ENCODE data around the gene LDLRAD4. TPM values are rescaled to one million over a fixed set of nuclear protein-coding genes. Genes with fewer than 3 reads are reported as not detected.

The LDLRAD4 gene
- total RNA-seq, 1 experiment from 2014 or later, result 0.68 TPM

- H3K4me1 ChIP-seq (replicated peaks), result no peaks in the 10 kb centered on the region
- no peaks in the 10 kb centered on the region for H3K9me3 ChIP-seq (replicated peaks)
- no peaks in the 10 kb centered on the region for H3K36me3 ChIP-seq
- no peak overlapping the region for H3K27ac ChIP-seq
- no peaks in the 10 kb centered on the region for H3K27me3 ChIP-seq (replicated peaks)
- H3K4me3 ChIP-seq, result no peak overlapping the region
- DNase-seq (ENCODE audit: low read depth in 1 of 2, low spot score in 2 of 2), result no peak
Observed at GRCh38 chr18:13562494-13563029, 344.0 kb downstream of the LDLRAD4 start.

- H3K27ac ChIP-seq, result no peak overlapping the region
- H3K9me3 ChIP-seq (replicated peaks), result no peaks in the 10 kb centered on the region
Observed at GRCh38 chr18:13563390-13563805, 344.8 kb downstream of the LDLRAD4 start.

GRCh38 chr18:13564579-13564978 is 346.0 kb downstream of the LDLRAD4 start:
- Histone ChIP-seq H3K9me3 (replicated peaks) (no peaks in the 10 kb centered on the region), H3K27me3 (replicated peaks) (no peaks in the 10 kb centered on the region), H3K4me3 (no peak overlapping the region), H3K36me3 (no peaks in the 10 kb centered on the region), H3K27ac (no peak overlapping the region), H3K4me1 (replicated peaks) (no peaks in the 10 kb centered on the region)
- no peak for DNase-seq (ENCODE audit: low read depth in 1 of 2, low spot score in 2 of 2)

More at GRCh38 chr18:13563390-13563805, 344.8 kb downstream of the LDLRAD4 start:
- DNase-seq (ENCODE audit: low read depth in 1 of 2, low spot score in 2 of 2), result no peak
- no peaks in the 10 kb centered on the region for H3K27me3 ChIP-seq (replicated peaks)
- no peaks in the 10 kb centered on the region for H3K36me3 ChIP-seq
- H3K4me1 ChIP-seq (replicated peaks), result no peaks in the 10 kb centered on the region
- no peak overlapping the region for H3K4me3 ChIP-seq

DNA sequence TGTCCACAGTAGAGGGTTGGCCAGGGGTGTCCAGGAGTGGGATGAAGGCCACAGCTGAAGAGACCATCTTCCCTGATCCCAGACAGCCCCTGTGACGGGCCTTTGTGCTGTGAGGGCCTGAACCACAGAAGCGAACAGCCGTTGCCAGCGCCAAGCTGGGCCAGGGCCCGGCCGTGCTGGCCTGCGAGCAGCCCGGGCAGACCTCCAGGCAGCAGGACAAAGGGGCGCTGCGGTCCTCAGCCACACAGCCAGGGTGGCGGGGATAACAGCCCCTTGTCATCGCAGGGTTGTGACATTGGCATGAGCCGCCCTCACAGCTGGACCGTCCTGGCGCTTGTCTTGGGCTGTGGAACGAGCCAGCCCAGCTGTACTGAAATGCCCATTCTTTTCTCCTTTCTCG is 346.7 kb downstream of the LDLRAD4 start:
- no peaks in the 10 kb centered on the region for H3K27me3 ChIP-seq (replicated peaks)
- H3K36me3 ChIP-seq, result no peaks in the 10 kb centered on the region
- DNase-seq (ENCODE audit: low read depth in 1 of 2, low spot score in 2 of 2), result no peak
- H3K4me3 ChIP-seq, result no peak overlapping the region
- no peak overlapping the region for H3K27ac ChIP-seq
- H3K9me3 ChIP-seq (replicated peaks), result no peaks in the 10 kb centered on the region
- no peaks in the 10 kb centered on the region for H3K4me1 ChIP-seq (replicated peaks)

GRCh38 chr18:13566941-13567746 is 348.6 kb downstream of the LDLRAD4 start:
- H3K27me3 ChIP-seq (replicated peaks), result no peaks in the 10 kb centered on the region
- H3K4me1 ChIP-seq (replicated peaks), result no peaks in the 10 kb centered on the region
- H3K27ac ChIP-seq, result no peak overlapping the region
- H3K36me3 ChIP-seq, result no peaks in the 10 kb centered on the region
- no peak for DNase-seq (ENCODE audit: low read depth in 1 of 2, low spot score in 2 of 2)
- H3K9me3 ChIP-seq (replicated peaks), result no peaks in the 10 kb centered on the region
- H3K4me3 ChIP-seq, result no peak overlapping the region

DNA sequence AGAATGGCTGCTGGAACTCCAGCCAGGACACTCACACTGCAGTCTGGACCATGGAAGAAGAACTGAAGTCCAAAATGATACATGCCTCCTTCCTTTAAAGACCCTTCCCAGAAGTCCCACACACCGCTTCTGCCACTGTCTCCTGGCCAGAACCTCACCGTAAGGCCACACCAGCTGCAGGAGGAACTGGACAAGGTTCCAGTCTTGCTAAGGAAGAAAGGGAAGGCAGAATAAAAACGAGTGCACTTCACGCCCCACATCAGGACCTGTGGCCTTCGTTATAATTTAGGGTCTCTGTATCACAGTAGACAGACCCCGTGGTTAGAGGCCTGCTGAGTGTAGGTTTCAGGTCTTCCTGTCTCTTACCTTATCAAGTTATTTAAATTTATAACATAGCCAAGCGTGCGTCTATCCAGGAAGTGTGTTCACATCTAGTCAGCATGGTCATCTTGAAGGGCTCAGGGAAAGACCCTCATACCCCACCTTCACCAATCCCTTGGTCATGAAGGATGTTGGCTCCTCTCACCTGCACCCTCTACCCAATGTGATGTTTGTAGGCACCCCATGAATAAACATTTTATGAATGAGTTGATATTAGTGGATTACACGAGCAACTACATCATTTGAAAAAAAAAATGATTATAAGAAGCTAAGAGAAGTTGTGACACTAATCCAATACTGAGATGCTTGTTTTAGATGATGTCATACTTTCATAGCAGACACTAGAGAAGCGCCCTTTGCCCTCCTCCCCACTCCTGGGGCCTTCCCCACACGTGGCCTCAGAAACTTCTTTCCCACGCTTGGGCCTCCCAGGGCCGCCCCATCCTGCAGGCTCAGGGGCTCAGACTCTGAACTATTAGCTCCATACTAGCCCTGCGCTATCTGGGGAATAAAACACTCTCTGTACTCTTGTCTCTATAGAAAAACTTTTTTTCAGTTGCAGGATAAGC is 350.2 kb downstream of the LDLRAD4 start:
- Histone ChIP-seq H3K36me3 (no peaks in the 10 kb centered on the region), H3K27me3 (replicated peaks) (no peaks in the 10 kb centered on the region), H3K4me3 (no peak overlapping the region), H3K9me3 (replicated peaks) (no peaks in the 10 kb centered on the region), H3K27ac (no peak overlapping the region), H3K4me1 (replicated peaks) (no peaks in the 10 kb centered on the region)
- DNase-seq (ENCODE audit: low read depth in 1 of 2, low spot score in 2 of 2), result no peak

- no peak for DNase-seq (ENCODE audit: low read depth in 1 of 2, low spot score in 2 of 2)
- no peak overlapping the region for H3K4me3 ChIP-seq
- H3K27me3 ChIP-seq (replicated peaks), result peaks cover 2% of the 10 kb centered on the region; the same call in 1 of the 2 replicates
- no peaks in the 10 kb centered on the region for H3K4me1 ChIP-seq (replicated peaks)
- no peaks in the 10 kb centered on the region for H3K36me3 ChIP-seq
- H3K27ac ChIP-seq, result no peak overlapping the region
- no peaks in the 10 kb centered on the region for H3K9me3 ChIP-seq (replicated peaks)
Observed at GRCh38 chr18:13570216-13570615, 351.7 kb downstream of the LDLRAD4 start.

GRCh38 chr18:13570856-13571495 is 352.4 kb downstream of the LDLRAD4 start:
- H3K27ac ChIP-seq, result no peak overlapping the region
- H3K4me3 ChIP-seq, result no peak overlapping the region
- no peaks in the 10 kb centered on the region for H3K36me3 ChIP-seq
- no peaks in the 10 kb centered on the region for H3K4me1 ChIP-seq (replicated peaks)
- no peaks in the 10 kb centered on the region for H3K9me3 ChIP-seq (replicated peaks)
- H3K27me3 ChIP-seq (replicated peaks), result peaks cover 7% of the 10 kb centered on the region
- no peak for DNase-seq (ENCODE audit: low read depth in 1 of 2, low spot score in 2 of 2)

DNA sequence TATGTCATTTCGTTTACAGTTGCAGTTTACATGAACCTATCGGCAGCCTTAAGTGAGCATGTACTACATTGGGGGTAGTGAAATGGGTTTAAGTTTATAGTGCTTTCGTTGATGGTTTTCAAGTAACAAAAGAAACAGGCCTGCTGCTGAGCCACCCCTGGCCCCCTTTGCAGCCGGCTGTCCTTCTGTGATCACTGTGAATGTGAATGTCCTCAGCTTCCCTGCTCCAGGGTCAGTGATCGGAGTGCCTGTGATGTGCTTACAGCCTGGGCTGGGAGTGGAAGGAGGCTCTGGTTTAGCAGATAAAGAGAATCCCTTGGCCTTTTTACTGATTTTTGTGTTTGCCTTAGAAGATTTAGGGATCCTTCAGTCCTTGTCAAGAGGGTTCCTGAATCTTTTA is 353.6 kb downstream of the LDLRAD4 start:
- Histone ChIP-seq H3K27me3 (replicated peaks) (peaks cover 7% of the 10 kb centered on the region), H3K4me3 (no peak overlapping the region), H3K27ac (no peak overlapping the region), H3K36me3 (no peaks in the 10 kb centered on the region), H3K4me1 (replicated peaks) (no peaks in the 10 kb centered on the region), H3K9me3 (replicated peaks) (no peaks in the 10 kb centered on the region)
- DNase-seq (ENCODE audit: low read depth in 1 of 2, low spot score in 2 of 2), result no peak

- no peak for DNase-seq (ENCODE audit: low read depth in 1 of 2, low spot score in 2 of 2)
- Histone ChIP-seq H3K36me3 (no peaks in the 10 kb centered on the region), H3K27me3 (replicated peaks) (peaks cover 7% of the 10 kb centered on the region), H3K27ac (no peak overlapping the region), H3K4me1 (replicated peaks) (no peaks in the 10 kb centered on the region), H3K9me3 (replicated peaks) (no peaks in the 10 kb centered on the region), H3K4me3 (no peak overlapping the region)
Observed at GRCh38 chr18:13572721-13573120, 354.2 kb downstream of the LDLRAD4 start.

DNA sequence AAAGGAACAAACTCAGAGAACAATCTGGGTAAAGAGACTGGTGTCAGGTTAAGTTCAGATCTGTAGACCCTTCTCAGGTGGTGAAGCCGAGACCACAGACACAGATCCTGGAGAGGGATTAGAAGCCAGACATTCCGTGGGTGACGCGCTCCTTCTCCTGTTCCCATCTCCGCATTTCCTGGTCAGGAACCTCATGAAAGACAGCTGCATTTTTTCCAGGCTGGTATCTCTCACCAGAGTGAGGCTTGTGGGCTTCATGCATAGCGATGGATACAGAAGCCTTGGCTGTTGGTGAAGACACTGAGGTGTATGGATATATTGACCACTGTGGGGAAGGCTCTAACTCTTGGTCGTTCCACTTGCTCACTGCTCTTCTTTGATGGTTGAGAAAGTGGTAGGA is 355.2 kb downstream of the LDLRAD4 start:
- peaks cover 7% of the 10 kb centered on the region for H3K27me3 ChIP-seq (replicated peaks)

DNA sequence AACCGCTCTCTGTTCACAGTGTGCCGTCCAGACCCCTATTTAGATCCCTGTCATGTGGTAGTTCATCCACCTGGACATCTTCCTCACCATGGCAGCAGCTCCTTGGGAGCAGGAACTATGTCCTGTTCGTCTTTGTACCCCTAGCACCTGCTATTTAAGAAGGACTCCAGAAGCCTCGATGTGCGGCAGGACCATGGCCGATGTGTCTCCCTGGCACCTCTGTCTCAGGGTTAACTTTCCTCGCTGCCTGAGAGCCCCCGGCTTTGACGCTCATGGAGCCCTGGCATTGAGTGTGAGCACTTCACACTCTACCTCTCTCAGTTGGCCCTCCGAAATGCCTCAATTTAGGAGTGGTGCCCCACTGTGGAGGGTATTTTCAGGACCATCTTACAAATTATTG is 355.8 kb downstream of the LDLRAD4 start:
- H3K9me3 ChIP-seq (replicated peaks), result no peaks in the 10 kb centered on the region
- no peaks in the 10 kb centered on the region for H3K4me1 ChIP-seq (replicated peaks)
- no peak for DNase-seq (ENCODE audit: low read depth in 1 of 2, low spot score in 2 of 2)
- H3K27me3 ChIP-seq (replicated peaks), result peaks cover 7% of the 10 kb centered on the region
- no peak overlapping the region for H3K4me3 ChIP-seq
- no peaks in the 10 kb centered on the region for H3K36me3 ChIP-seq
- H3K27ac ChIP-seq, result no peak overlapping the region

More for the DNA sequence above, 355.2 kb downstream of the LDLRAD4 start:
- Histone ChIP-seq H3K4me1 (replicated peaks) (no peaks in the 10 kb centered on the region), H3K9me3 (replicated peaks) (no peaks in the 10 kb centered on the region), H3K36me3 (no peaks in the 10 kb centered on the region), H3K4me3 (no peak overlapping the region), H3K27ac (no peak overlapping the region)
- DNase-seq (ENCODE audit: low read depth in 1 of 2, low spot score in 2 of 2), result no peak

DNA sequence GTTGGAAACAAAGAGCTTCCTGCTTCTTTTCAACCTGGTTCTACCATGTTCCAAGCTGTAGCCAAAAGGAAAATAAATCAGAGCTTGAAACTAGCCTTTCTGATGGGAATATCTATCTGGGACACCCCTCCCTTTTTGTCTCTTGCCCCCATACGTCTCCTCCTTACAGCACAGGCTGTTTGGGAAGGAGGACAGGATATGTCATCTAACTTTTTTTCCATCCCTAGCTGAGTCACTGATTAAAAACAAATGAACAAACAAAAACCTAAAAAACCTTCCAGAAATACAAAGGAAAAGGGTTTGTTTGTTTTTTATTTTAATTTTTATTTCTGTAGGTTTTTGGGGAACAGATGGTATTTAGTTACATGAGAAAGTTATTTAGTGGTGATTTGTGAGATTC is 356.2 kb downstream of the LDLRAD4 start:
- no peak for DNase-seq (ENCODE audit: low read depth in 1 of 2, low spot score in 2 of 2)

More for the DNA sequence above, 356.2 kb downstream of the LDLRAD4 start:
- Histone ChIP-seq H3K4me3 (no peak overlapping the region), H3K36me3 (no peaks in the 10 kb centered on the region), H3K27me3 (replicated peaks) (peaks cover 7% of the 10 kb centered on the region), H3K27ac (no peak overlapping the region), H3K9me3 (replicated peaks) (no peaks in the 10 kb centered on the region), H3K4me1 (replicated peaks) (no peaks in the 10 kb centered on the region)
